GM18951 (cell line): ENCODE results near the gene POR.

Source experiments
- POLR2A ChIP-seq: IDR thresholded peaks from 4 replicates; pipeline ENCODE4 v1.6.1; 2011; ENCODE audit warnings: mild to moderate bottlenecking; ENCODE audit not compliant: insufficient read length, insufficient read depth; ENCODE audit errors: extremely low read depth
- in situ Hi-C: fragments of 300-500 bp; cut with MboI; formaldehyde crosslinking; loops from one replicate; pipeline ENCODE4 v1.12.0; 2022; ENCODE audit warnings: low sequenced_read_pairs, mixed read lengths, inconsistent platforms; ENCODE audit not compliant: unreplicated experiment

The POR gene

DNA sequence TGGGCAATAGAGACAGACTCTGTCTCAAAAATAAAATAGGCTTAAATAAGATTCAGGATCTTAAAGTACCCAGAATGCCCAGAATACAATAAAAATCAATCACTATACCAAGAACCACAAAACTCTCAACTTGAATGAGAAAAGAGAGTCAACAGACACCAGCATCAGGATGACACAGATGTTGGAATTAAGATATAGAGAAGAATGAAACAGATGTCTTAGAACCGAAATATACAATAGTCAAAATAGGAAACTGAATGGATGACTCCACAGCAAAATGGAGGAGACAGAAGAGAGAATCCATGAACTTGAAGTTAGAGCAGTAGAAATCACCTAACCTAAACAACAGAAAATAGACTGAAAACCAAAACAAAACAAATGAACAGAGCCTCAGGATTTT lies 29.6 kb downstream of the POR start:
- in situ Hi-C loops, result no loop called here
- TF ChIP-seq POLR2A, result no peak

GRCh38 chr7:75945297-75946168 lies 30.6 kb downstream of the POR start:
- in situ Hi-C loops, result no loop called here
- TF ChIP-seq POLR2A, result no peak

- no peak for TF ChIP-seq POLR2A
- in situ Hi-C loops, result no loop called here
Measured at GRCh38 chr7:75946207-75946855, 31.4 kb downstream of the POR start.

DNA sequence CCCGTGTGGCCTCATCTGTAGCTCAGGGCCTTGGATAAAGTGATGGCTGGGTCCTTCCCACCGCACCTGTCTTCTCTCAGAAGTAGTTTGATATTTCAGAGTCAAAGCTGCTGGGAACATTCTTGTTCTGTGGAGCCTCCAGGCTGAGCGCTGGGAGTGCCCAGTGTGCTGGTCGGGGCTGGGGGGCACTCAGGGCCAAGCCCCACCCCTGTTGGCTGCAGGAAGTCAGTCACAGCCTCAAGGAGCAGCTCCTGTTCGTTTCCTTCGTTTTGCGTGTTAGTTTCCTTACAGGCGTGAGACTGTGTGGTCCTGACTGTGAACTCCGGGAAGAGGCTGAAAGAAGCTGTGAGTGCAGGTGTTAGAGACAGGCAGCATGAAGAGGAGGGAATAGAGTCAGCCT lies 33.2 kb downstream of the POR start:
- TF ChIP-seq POLR2A, result no peak
- in situ Hi-C loops, result no loop called here

GRCh38 chr7:75950111-75950681 lies 35.2 kb downstream of the POR start:
- TF ChIP-seq POLR2A, result no peak

DNA sequence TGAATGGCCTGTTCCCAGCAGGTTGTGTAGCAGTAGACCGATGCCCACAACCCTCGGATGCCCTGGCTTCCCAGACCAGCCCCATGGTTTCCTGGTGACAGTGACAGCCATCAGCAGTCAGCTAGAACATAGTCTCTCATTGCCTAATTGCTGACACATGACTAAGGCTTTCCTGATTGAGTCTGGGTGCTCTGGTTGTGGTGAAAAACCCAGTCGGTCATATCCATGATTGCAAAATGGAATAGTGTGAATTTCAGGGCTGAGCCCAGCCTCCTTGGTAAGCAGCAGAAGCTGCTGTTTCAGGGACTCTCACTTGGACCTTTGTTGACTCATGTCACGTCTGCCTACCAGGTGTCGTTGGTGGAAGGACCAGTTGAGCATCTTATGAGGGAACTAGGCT lies 36.6 kb downstream of the POR start:
- TF ChIP-seq POLR2A, result no peak
- in situ Hi-C loops, result no loop called here

More at GRCh38 chr7:75950111-75950681, 35.2 kb downstream of the POR start:
- in situ Hi-C loops, result no loop called here

DNA sequence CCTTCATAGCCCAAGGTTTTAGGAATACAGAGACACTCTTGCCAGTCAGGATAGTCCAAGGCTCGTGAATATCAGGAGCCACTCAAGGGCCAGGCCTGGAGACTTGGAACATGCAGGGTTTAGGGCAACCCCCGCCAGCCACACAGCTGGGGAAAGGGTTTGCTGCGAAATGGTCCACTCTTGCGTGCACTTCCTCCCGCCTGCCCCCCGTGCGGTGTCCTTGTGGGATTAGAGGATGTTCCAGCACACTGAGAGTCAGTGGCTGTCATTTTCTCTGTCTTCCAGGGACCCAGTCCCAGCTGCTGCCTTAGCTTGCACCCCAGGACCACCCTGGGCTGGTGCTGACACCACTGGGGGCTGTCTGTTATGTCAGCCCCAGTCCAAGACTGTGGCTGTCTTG lies 38.5 kb downstream of the POR start:
- no peak for TF ChIP-seq POLR2A
- in situ Hi-C loops, result no loop called here

DNA sequence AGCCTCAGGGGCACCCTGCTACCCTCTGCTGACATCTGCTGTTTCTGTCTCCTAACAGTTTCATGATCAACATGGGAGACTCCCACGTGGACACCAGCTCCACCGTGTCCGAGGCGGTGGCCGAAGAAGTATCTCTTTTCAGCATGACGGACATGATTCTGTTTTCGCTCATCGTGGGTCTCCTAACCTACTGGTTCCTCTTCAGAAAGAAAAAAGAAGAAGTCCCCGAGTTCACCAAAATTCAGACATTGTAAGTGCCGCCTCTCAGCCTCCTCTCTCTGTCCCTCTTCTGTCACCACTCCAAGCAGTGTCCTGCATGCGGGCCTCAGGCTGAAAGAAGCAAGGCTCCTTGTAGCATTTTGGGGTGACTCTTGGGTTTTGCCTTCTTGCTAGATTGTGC lies 39.0 kb downstream of the POR start:
- in situ Hi-C loops, result no loop called here
- TF ChIP-seq POLR2A, result no peak

- TF ChIP-seq POLR2A, result no peak
- in situ Hi-C loops, result no loop called here
Measured at GRCh38 chr7:75955331-75955955, 40.5 kb downstream of the POR start.

GRCh38 chr7:75957021-75957736 lies 42.2 kb downstream of the POR start:
- TF ChIP-seq POLR2A, result no peak
- in situ Hi-C loops, result no loop called here

- no peak for TF ChIP-seq POLR2A
Measured at GRCh38 chr7:75958802-75959543, 44.0 kb downstream of the POR start.

GRCh38 chr7:75960372-75960771 lies 45.4 kb downstream of the POR start:
- in situ Hi-C loops, result no loop called here
- no peak for TF ChIP-seq POLR2A

More at GRCh38 chr7:75958802-75959543, 44.0 kb downstream of the POR start:
- in situ Hi-C loops, result no loop called here

- in situ Hi-C loops, result no loop called here
- TF ChIP-seq POLR2A, result no peak
Measured at GRCh38 chr7:75961218-75961617, 46.3 kb downstream of the POR start.
